SW480 (cell line): Measurements from ENCODE around the gene KIAA1549.
A peak's percentile ranks its signal among the peaks of the same experiment; 100 is the strongest.
"Not testable (repeated sequence)": the region's sequence is repeated elsewhere in the genome, so short reads cannot be mapped to it uniquely, and the experiment has no call there.

ENCODE experiments used
- DNase-seq: peaks from one replicate; pipeline ENCODE4 v3.0.0-alpha.2; 2016; ENCODE audit warnings: low spot score

Gene KIAA1549

GRCh38 chr7:138809346-138809745 lies 171.8 kb downstream of the KIAA1549 start:
- no peak for DNase-seq

GRCh38 chr7:138804618-138805017 lies 176.6 kb downstream of the KIAA1549 start:
- DNase-seq = no peak

- DNase-seq = no peak
Observed at GRCh38 chr7:138802706-138803105, 178.5 kb downstream of the KIAA1549 start.

- no peak for DNase-seq
Observed at GRCh38 chr7:138801256-138801655, 179.9 kb downstream of the KIAA1549 start.

GRCh38 chr7:138799336-138800000 lies 181.7 kb downstream of the KIAA1549 start:
- no peak for DNase-seq

- DNase-seq = no peak
Observed at GRCh38 chr7:138798836-138799235, 182.4 kb downstream of the KIAA1549 start.

GRCh38 chr7:138797715-138798320 lies 183.4 kb downstream of the KIAA1549 start, which contains the start of the genes ATP6V0A4 and TMEM213:
TSS of gene ATP6V0A4 (minus strand) at chr7:138798196. CDS start at chr7:138771247, 26,949 bp downstream.
TSS of gene TMEM213 (plus strand) at chr7:138797994. CDS start at chr7:138798105, 111 bp downstream.
- no peak for DNase-seq

- DNase-seq = not testable (repeated sequence)
Observed at GRCh38 chr7:138797046-138797445, 184.1 kb downstream of the KIAA1549 start.

- no peak for DNase-seq
Observed at GRCh38 chr7:138796038-138796615, 185.1 kb downstream of the KIAA1549 start.

GRCh38 chr7:138785587-138786437 lies 195.4 kb downstream of the KIAA1549 start:
- DNase-seq = peak; percentile 15

- no peak for DNase-seq
Observed at GRCh38 chr7:138784692-138785091, 196.5 kb downstream of the KIAA1549 start.
